HT-29 (cell line): ENCODE results near the gene KCNJ9. TPM values are rescaled to one million over a fixed set of nuclear protein-coding genes. Genes with fewer than 3 reads are reported as not detected.
"Not testable (repeated sequence)": the region's sequence is repeated elsewhere in the genome, so short reads cannot be mapped to it uniquely, and the experiment has no call there.

ENCODE experiments used
- DNase-seq: peaks from one replicate; pipeline ENCODE4 v3.0.0-alpha.2; 2015; ENCODE audit warnings: low spot score
- total RNA-seq: library from RNA; depleted of rRNA; stranded (reverse); fragments of >200 nt; shearing (Covaris generic); gene quantifications from 2 replicates; pipeline ENCODE4 v1.2.3, GENCODE V29; 2014; rRNA removed

KCNJ9 gene
- not detected in 2 replicates for total RNA-seq

DNA sequence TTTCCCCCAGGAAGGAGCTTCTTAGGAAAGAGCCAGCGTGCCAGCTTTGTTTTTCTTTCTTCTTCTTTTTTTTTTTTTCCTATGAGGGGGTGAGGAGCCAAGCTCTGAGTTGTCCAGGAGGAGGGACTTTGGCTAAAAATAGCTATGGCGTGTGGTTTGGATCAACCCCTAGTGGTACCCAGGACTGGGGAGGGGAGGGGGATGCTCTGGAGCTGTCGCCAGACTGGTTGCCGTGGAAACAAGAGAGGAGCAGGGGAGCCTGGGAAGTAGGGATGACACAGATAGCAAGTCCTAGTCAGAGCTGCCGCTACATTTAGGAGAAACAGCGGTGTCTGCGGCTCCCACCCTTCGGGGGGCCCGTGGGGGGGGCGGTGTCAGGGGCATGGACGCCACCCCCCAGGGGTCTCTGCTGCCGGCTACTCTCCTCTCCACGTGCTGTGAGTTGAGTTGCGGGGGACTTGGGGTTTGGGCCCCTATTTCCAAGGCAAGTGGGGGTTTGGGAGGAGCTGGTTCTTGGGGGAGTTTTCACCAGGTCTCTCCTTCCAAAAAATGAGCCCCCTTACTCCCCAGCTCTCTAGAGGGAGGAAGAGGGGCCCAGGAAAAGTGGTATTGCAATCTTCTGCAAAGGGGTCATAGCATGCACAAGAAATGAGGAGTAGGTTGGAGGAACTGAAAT lies at the start of gene KCNJ9:
Gene KCNJ9 (plus strand): TSS at position 278 of the 676 bp plus-strand sequence. CDS start 2,493 bp downstream, outside the sequence.
- DNase-seq: no peak

DNA sequence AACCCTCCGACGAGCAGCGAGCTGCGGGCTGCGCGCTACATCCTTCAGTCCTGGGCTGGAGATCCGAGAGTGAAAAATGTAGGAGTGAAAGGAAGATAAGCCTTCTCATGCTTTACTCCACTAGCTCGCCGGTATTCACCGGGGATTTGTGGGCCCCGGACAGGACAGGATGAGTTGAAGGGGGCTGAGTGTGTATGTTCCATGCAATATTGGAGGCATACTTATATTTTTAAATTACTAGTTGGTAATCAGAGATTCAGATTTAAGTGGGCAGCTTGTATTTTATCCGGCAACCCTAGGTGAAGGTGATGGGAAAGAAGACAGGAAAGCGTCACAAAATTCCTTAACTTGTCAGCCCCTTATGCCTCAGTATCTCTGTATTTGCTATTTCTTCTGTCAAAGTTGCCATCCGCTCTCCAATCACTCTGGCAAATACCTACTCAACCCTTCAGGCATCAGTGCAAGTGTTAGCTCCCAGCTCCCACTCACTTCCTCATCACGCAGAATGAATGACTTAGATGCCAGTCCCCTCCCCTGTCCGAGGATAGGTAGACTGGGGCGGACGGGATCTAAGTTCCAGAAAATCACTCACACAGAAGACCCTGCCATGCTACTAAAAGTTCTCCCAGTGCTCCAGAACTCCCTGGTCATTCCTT lies 49.0 kb upstream of the KCNJ9 start:
- peak; percentile 26 for DNase-seq

DNA sequence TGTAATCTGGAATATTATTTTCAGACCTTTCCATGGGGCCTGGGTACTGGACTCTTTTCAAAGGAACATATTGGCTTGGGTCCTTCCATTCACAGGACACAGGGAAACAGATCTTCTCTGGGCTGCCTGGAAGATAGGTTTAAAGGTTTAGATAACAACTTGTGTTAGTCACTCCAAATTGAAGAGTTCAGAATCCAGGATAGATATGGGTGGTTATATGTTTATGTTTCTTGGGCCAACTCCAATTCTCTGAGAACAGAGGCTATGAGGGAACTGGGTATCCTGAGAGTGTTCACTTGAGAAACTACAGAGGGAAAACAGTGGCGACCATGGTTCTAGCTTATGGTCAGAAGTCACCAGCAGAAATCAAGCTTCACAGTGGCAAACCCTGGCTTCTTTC lies 40.9 kb upstream of the KCNJ9 start:
- DNase-seq: no peak

DNA sequence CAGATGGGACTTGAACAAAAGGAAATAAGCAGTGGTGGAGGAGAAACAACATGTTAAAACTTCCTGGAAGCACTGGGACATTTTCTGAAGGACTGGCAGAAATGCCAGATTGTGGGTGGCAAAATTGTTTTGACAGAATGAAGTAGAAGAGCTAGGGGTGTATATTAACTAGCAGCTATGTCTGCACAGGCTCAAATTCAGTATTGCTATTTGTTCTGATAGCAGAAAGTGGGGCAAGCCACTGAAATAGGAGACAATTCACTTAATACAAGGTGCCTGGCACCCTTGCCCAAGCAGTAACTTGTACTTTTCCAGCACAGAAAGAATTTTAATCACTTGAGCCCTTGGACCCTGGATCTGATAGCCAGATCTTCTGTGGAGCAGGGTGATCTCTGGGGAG lies 37.8 kb upstream of the KCNJ9 start:
- DNase-seq: no peak

DNA sequence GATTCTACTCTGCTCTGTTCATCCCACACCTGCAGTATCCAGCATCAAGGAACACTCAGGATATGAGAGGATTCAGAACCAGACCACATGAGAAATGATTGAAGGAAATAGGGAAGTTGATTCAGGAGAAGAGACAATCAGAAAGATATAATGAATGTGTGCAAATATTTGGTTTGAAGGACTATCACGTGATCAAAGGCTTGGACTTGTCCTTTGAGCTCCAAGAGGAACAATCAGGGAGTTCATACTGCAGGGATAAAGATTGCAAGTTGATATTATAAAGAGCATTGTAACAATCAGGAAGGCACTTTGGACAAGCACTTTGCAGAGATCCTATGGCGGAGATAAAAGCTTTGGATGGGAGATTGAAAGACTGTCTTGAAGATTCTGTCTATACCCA lies 35.7 kb upstream of the KCNJ9 start:
- DNase-seq: no peak

DNA sequence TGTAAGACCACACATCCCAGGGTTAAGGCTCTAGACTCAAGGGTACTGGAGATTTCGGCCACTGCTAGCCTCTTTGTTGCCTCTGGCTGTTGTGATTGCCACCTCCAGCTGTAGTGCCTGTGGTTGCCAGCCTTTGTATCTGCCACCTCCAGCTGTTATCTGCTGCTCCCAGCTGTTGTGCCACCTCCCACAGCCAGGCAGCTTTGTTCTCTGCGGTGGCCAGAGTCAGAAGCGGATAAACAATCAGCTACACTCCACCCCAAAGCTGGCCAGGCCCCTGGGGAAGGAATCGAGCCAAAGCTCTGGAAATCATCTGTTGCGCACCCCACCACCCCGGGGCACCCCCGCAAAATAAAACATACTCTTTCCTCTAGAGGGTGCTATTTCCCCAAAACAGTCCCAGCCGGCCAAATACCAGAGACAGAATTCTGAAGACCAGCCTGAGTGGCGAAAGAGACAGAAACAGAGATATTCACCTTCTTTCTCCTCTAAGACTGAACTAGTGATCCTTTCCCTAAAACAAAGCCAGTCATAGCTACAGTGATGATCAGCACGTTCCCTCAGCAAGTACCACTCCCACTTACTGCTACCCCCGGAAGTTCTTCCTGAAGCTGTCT lies 34.7 kb upstream of the KCNJ9 start:
- DNase-seq: peak; percentile 48

DNA sequence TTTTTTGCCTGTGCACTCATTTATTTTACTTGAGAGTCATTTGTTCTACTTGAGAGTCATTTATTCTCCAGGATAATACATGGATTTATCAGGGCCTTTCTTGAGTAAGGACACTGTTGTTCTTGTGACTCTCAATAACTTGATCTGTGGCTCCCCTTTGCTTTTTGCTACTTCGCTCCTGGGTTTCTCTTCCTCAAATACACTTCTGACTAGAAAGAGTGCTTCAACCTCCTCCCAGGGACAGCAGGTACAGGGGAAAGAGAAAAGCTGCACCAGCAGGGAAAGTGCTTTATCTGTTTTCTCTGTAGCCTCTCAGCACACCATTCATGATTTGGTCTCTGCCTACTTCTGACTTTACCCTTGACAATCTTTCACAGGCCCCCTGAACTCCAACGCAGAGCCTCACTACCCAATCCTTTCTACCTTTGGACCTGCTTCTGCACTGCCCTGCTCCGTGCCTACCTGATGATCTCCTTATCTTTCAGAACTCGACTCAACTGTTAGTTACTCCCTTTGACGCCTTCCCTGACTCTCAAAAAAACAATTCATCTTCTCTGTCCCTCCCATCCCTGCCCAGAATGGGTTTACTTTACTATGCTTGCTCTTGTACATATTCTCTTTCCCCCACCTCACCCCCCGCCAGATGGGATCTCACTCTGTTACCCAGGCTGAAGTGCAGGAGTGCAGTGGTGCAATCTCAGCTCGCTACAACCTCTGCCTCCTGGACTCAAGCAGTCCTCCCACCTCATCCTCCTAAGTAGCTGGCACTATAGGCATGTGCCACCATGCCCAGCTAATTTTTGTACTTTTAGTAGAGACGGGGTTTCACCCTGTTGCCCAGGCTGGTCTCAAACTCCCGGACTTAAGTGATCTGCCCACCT lies 34.0 kb upstream of the KCNJ9 start:
- no peak for DNase-seq

DNA sequence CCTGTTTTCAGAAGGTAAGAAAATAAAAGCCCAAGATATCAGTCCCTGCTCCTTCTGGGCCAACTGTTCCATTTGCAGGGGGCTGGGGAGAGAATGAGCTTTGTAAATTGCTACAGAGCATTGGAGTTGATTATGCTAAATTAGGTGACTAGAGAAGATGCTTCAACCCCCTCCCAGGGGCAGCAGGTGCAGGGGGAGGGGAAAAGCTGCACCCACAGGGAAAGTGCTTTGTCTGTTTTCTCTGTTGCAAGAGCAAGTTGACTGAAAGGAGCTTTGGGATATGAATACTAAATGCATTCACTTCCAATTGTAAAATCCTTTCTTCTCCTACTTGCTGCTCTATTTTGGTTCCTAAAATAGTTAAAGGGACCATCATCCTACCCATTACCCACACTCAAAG lies 33.0 kb upstream of the KCNJ9 start:
- no peak for DNase-seq

DNA sequence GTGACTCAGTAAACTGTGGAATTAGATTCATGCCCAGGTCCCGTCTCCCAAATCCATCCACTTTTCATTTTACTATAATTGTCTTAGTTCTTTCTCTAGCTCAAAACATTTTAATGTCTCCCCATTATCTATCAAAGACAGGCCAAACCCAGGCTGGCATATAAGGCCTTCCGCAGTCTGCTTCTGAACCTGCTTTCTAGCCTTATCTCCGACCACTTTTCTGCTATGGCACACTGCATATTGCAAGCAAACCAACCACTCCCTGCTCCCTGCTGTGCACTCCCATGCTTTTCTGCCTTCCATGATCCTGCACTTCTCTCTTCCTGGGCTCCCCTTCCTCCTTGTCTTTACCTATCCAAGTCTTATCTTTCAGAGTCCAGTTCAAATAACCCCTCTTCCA lies 32.2 kb upstream of the KCNJ9 start:
- DNase-seq: no peak

DNA sequence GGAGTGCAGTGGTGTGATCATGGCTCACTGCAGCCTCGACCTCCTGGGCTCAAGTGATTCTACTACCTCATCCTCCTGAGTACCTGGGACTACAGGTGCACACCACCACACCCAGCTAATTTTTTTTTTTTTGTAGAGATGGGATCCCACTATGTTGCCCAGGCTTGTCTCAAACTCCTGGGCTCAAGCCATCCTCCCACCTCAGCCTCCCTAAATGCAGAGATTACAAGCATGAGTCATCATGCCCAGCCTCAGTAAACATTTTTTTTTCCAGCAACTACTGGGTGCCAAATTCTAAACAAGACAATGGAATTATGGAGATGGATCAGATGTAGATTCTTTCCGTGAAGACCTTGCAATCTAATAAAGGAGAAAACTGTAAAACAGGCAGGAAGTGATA lies 31.2 kb upstream of the KCNJ9 start:
- DNase-seq: not testable (repeated sequence)

DNA sequence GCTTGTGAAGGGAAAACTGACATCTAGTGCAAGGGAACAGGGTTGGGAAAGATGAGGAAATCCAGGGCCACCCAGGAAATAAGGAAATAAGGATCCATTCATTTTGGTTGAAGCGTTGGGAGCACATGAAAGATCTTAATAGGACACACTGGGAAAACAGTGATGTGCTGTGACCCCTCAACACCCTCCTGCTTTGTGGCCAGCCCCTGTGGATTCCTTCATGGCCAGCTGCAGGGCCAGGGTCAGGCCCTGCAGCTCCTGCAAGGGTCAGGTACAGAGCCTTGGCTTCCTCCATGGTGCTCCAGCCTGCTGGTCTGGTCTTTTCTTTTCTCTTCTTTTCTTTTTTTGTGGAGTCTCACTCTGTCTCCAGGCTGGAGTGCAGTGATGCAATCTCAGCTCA lies 30.7 kb upstream of the KCNJ9 start:
- DNase-seq: no peak

DNA sequence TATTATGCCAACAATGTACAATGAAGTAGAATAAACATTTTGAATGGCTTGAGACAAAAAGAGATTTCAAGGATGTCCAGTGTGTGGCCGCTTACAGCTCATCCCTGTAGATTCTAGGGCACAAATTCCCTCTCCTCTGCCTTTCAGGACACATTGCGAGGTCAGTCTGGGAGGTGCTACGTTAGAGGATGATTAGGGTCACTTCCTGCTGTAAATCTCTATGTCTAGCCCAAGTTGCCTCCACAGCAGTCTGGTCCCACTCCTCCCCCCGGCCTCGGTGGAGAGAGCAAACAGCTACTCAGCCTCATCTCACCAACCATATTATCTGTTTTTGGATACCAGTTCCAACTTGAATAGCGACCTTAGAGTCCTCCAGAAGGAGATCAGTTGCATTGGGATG lies 28.4 kb upstream of the KCNJ9 start:
- DNase-seq: no peak

DNA sequence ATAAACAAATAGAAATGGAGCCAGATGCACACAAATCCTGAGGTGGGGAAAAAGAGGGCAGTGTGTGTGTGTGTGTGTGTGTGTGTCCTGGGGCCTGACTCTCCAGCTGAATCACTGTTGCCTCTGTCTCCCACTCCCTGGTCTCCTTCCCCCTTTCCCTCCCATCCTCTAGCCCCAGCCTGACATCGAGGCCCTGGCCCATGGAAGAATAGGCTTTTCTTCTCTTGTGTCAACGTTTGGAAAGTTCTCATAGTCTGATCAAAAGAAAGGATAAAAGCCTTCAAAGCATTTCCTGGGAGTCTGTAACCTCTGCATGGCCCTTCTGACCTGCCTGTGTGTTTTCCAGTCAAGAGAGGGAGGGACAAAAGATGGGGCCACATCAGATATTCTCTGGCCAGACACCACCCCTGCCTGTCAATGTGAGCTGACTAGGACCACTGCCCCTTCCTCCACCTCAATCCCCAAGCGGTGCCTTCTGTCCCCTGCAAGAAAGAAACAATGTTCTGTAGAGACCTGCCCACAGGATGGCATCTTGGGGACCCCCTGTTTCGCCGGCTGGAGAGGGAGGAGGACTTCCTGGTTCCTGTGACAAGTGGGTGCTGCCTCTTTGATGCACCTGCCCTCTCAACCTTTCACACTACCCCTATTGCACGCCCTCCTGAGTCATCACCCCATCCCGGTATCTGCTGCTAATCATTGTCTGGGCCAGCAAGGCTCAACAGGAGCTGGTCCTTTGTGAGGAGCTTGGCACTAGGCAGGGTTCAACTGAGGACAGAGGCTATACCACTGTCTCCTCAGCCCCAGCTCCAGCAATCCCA lies 27.6 kb upstream of the KCNJ9 start:
- no peak for DNase-seq

DNA sequence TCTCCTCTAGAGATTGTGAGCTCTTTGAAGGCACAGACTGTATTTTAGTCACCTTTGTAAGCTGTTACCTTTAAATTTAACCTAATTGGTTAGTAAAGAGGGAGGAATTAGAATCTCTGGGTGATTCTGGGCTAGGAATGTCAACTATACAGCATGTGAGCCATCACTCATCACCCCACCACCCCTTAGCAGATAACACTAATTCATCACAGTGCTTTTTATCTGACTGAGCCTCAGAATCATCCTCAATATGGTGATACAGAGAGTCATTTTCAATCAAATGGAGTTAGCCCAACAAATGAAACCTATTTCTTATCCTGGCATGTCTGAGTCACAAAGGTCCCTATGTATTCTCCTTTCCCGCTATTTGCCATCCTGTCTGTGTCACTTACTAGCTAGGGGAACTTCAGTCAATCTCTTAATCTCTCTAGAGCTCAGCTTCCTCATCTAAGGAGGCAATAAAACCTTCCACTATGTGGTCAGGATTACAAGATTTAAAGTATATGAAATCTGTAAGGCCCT lies 24.6 kb upstream of the KCNJ9 start:
- no peak for DNase-seq

DNA sequence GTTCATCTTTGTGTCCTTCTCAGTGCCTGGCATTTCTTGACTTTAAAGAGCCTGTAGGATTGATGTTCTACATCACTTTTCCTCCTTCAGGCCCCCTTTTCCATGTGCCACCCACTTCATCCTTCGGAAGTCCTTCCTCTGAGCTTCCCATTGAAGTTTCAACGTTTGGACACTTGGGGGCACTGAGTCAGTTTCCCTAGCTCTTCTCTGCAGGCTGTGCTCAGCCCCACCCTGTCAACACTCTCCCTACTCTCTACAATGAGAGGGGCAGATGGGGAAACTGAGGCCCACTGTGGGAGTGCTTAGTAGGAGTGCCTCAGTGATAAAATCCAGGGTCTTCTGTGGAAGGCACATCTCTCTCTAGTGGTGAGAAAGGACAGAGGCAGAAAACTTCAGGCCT lies 23.3 kb upstream of the KCNJ9 start:
- no peak for DNase-seq

DNA sequence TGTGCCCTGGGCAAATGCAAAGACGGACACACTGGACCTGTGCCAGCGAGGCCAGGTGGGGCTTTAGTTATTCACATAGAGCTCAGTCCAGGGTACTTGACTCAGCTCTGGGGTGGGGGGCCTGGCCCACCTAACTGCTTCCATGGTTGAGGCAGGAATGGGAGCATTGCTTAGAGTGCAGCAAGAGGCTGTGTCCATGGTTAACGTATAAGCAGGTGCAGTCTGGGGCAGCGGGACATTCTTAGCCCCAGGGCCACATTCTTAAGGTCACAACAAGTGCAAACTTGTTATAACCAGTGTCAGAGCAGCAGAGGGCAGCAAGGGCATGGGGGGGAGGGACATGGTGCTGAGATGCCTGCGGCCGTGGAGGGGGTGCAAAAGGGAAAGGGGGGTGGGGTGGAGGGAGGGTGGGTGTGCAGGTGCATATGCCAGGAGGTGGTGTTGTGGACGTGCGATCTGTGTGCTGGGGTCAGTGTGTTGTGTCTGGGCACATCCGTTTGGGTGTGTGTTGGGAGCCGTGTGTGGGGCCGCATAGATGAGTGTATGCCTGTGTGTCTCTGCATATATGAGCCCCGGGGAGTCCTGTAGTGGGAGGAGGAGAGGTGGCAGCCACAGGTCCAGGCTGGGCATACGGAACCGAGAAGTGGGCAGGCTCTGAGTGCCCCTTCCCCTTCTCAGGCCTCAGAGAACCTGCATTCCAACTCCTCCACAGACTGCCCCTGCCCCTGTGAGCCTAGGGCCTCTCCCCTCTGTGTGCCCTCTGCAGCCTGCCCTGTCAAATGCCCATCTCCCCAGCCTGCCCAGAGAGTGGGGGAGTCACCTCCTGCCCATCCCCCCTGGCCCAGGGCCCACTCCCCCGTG lies 19.7 kb upstream of the KCNJ9 start:
- DNase-seq: no peak

DNA sequence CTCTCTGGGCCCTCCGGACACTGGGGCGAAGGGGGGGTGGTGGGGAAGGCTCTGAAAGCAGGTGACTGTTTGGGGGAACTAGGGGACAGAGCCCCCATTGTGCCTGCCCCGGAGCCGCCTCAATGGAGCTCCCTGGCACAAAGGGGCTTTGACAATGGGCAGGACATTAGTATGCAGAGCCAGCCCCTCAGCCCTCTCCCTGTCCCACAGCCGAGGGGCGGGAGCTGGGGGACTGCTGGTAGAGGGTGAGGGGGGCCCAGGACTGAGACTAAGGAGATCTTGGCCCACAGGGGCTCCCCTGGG lies 19.2 kb upstream of the KCNJ9 start:
- DNase-seq: no peak

DNA sequence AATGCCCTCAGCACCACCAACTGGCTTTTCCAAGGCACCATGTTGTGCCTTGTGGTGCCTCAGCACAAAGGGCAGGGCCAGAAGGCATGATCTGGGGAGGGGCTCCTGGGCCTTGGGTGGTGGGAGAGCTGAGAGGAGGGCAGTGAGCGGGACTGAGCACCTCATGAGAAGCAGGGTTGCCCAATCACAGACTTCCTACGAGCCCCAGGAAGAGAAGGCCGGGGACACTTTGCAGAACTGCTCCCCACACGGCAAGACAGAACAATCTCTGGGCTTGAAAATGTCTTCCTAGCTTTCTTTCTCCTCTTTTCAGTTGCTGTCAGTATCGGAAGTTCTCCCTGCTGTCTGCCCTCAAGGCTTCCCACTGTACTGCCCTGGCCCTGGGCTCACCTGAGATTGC lies 18.2 kb upstream of the KCNJ9 start:
- DNase-seq: no peak

DNA sequence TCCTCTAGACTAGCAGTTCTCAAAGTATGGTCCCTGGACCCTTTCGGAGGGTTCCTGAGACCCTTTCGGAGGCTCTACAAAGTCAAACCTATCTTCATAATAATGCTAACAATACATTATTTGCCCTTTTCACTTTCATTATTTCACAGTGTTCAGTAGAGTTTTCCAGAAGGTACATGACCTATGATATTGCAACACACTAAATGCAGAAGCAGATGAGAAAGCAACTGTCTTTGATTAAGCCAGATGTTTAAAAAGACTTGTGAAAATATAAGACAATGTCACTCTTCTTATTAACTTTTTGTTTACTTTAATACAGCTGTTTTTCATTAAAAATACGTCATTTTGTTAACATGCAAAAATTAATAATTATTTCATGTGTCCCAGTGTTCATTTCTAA lies 17.2 kb upstream of the KCNJ9 start:
- no peak for DNase-seq

DNA sequence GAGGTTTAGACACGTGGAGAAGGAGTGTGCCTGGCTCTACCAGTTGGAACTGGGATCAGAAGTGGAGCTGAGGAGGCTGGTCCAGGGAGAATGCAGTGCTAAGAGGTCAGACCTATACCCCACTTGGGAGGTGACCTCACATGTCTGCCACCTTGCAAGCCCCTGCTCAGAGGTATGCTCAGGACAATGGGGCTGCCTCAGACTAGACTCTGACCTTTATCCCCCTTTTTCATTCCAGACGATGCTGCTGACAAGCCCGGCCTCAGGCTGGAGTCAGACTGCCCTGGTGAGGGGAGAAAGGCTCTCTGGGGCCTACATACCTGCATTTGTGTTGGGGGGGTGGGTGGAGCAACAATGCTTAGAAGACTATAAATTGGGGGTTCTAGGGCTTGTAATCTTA lies 16.6 kb upstream of the KCNJ9 start:
- no peak for DNase-seq
